Bone marrow (tissue), 2 donors: ENCODE results near the gene NREP.
A peak's percentile ranks its signal among the peaks of the same experiment; 100 is the strongest.

Source experiments
- DNase-seq, 2 donors: peaks; one replicate each; lab custom pipeline; 2025; lab: John Stamatoyannopoulos, UW

NREP gene

DNA sequence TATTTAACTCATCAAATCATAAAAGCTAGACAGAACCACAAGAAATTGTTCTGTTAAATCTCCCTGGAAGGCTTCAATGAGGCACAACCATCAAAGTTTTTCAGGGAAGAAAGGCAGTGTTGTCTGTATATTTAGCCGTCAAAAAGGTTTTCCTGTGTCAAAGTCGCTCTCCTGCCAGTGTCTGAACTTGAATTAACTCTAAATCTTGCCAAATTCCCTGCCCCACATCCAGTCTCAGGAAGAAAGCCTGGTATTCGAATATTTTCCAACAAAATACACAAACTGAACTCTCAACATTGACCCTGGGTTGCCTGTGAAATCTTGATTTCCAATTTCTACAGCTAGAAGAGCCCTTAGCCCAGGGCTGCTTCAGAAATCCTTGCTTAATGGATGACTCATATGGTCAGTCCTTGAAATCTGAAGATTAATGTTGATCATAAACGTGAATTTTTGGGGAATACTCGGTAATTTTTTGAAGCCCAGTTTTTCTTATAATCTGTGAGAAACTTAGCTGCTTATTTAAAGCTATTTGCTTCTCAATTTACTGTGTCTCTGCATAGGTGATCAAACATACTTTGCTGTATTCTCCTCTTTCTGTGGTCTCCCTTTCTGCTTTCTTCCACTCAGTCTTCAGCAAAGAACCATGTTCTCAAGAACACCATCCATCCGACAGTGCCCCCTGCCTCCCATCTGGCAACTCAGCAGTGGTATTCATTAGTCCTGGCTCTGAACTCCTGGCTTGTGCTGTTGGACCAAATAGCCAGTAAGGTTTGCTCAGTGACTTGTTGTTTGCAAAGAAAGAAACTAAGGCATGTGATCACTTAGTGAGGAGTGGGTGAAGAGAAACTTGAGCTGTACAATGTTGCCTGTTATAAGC lies 58.9 kb downstream of the NREP start:
- DNase-seq, result no peak

DNA sequence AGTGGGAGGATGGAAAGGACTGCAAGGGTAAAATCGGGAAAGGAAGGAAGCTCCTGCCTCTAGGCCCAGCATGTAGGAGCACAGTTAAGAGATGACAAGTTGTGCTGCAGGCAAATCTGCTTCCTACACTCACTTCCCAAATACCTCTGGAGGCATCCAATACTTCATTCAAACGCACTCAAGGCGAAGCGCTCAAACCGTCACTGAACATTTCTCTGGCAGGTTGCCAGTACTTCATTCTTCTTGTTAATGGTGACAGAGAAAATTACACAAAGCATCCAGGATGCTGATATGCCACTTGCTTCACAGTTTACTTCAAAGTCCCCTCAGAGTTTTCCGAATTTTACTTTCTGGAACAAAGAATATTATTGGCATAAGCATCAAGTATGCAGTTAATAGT lies 59.8 kb downstream of the NREP start:
- DNase-seq, result peak in 1 of 2 donors; percentile 32

DNA sequence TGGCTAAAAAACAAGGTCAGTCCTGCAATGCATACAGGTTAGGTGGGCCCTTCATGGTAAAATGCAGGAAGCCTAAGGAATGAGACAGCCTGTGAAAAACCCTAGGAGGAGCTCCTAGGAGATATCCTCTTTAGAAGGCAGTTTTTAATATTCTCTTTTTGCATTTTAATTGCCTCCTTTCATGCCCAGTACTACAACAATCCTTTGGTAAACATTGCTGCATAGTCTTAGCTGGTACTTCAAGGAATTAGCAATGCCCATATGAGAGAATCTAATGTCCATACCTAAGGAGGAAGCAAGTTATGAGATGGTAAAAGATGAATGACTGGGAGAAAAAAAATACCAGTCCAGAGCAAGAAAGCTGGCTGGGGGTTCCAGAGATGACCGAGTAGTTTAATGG lies 61.0 kb downstream of the NREP start:
- DNase-seq, result no peak

DNA sequence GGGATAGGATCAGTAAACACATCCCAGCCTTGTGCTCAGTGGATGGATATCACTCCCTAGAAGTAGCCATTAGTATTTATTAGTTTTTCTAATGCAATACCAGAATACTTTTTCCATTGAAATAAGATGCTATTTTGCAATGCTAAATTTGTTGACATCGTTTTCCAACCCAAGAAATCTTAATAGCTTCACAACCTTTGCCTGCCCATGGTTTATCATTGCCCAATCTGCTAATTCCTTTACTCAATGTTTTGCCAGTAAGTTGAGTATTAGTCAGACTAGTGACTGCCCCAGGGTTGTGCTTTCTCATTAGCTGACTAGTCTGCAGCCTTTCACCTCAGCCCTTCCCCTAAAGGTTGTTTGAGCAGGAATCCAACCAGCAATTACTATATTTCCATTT lies 62.9 kb downstream of the NREP start:
- no peak for DNase-seq

DNA sequence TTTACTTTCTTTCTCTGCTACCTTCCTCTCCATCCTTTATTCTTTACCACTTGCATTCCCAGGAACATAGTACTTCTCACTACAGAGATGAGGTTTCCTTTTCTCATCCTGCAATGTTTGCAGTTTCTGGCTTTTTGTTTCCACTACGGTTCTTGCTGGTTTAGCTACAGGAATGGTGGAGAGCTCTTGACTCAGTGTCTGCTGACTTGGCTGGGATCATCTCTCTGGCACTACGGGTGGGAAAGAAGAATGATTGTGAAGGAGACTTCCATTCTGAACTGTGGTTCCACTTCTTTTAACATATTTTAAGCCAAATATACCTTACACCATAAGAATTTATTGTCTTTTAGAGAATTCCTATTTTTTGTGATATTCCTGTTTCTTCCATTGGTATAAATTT lies 65.1 kb downstream of the NREP start:
- no peak for DNase-seq

DNA sequence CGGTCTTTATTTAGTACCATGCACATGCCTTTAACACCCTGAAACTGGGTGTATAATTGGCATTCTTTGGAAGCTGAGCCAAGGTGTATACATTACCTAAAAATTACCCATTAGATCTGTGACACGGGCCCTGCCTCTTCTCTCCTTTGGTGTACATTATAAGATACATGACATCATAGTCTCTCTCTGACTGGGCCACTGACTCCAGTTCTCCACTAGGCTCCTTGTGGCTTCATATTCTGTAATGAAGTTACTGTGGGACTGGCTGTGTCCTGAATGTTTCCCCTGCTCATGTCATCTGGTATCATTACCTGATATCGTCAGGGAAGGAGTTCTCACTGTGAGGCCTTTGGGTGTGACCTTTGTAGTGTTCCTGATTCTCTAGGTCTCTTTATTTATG lies 65.5 kb downstream of the NREP start:
- no peak for DNase-seq

DNA sequence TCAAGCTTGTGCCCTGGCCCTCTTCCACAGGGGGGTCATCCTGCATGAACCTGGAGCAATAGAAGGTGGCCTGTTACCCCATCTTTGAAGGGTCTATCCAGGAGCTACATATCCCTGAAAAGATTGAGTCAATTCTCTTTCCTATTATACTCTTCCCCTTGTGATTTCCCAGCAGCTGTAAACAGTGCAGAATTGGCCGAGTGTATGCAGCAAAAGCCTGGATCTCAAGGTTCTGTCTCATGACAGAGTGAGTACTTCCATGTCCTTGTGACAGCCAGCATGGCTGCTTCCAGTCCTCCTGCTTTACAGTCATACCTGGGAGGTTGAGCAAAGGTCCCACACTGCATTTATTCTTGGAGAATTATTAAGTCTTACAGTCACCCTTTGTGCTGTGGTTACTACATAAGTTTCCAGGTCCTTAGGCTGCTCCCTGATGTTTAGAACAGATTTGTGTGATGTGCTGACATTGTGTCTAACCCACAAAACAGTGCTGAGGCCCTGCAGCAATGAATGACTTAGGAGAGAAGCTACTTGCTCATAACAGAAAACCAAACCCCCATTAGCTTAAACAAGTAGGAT lies 67.5 kb downstream of the NREP start:
- no peak for DNase-seq

DNA sequence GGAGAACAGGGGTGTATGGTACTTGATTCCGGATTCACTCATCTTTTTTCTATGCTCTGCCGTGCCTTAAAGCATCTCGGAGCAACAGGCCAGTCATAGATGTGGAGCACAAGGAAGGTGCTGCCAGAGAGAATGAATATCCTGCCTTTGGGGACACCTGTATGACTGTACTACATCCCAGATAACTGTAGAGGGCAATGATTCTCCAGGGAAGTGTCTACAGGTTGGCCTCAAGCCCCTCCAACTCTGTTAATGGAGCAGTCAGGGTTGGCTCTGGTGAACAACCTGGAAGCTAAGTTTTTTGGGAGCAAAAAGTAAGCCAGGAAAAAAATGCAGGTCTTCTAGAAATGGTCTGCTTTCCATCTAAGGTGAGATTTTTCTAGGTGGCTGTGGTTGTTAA lies 71.0 kb downstream of the NREP start:
- DNase-seq, result no peak

DNA sequence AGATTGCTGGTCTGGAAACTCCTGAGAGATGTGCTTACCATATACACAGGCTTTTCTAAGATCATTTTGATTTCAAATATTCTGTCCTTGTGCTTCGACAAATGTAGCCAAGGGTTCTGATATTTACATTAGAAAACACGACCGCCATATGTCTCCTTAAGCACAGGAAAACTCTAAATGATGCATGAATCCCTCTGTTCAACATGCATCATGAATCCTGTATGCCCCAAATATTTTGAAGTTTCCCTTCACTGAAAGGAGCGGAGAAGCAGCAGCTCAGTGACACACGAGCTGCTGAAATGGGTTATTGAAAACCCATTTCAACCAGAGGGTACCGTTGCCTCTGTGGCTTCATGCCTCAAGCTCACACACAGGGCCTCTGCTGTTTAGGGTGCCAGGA lies 74.4 kb downstream of the NREP start:
- no peak for DNase-seq

DNA sequence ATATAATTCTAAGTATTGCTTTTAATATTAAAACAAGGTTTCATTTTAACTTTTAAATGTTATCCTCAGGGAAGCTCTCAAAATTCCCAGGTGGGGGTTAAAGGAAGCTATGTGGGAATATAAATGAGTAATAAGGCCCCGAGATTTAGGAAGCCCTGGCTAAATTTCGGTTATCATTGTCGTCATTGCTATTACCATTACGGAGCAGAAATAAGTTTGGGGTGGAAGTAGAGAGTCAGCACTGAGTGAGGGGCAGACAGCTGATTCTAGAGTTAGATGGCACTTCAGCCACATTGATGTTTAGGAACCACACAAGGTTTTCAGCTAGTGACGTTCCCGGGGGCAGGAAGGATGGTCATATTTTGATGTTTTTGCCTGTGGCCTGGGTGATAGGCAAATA lies 74.9 kb downstream of the NREP start:
- no peak for DNase-seq

DNA sequence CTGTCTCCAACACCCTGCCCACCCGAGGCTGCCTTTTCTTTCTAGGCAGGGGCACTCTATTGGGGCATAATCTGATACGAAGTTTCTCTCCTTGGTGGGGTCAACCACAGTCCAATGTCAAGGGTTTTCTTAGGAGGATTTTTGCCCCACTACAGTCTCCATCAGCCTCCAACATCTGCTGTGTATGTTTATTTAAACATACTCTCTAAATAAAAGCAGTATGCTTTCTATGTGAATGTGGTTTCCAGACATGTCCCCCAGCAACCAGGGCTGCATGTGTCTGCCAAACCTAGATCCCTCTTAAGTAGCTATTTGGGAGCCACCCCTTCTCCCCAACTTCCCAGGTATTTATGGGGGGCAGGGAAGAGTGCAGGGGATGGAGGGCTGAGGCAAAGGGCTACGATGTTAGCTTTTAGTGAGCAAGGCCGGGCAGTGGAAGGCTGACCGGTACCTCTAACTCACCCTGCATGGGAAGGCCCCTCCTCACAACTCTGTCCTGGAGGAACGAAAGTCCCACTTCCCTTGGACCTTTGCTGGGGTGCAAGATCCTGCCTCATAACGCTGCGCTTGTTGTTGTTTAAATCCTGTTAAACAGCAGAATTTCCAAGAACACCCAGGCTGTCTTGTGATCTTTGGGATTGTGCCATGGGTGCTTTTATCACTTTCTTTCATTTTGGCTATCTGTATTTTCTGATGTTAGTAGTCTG lies 75.4 kb downstream of the NREP start:
- DNase-seq, result no peak

DNA sequence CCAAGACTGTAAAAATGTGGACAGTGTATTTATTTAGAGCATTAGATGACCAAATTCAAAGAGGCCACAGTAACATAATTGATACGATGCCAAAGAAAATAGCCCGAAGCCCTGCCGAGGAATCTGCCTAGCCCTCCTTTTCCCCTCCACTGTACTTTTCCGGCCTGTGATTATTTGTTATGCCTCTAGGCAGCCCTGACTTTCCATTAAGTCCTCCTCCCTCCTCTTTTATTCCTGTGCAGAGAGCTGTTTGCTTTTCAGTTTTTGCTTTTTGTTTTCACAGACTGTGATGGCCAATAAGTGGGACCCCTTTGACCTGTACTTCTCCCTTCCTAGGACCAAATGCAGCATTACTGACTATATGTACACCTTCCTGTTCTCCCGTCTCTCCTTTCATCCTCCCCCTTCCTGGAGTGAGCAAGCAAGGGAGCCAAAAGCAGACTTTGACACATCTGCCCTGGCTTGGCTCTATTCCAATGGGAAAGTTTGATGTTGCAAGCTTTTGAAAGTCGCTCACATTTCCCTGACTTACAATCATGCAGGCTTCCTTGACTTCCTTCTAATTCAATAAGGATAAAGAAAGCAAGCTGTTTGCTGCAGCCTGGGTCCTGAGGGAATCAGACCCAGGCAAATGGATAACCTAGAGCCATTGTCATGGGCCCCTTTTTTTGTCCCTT lies 76.1 kb downstream of the NREP start:
- DNase-seq, result no peak

DNA sequence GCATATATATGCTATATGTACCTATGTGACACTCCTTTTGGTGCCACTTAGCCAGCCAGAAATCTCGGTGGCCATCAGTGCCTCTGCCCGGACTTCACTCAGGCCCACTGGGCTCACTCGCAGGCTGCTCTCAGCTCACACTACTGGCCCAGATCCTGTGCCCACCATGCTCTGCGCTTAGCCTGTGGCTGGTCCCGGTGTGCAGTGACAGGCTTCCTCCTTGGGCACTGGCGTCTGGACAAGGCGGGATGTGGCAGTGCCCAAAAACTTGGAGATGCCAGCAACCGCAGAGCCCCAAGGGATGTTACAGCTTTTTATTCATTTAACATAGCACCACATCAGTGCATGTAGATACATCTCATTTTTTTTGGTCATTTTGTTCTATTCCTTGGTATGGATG lies 77.4 kb downstream of the NREP start:
- DNase-seq, result no peak
